PFSK-1 (cell line): Measurements from ENCODE around the gene NT5M.

Experiments used
- POLR2AphosphoS5 ChIP-seq: IDR thresholded peaks from 2 replicates; pipeline ENCODE4 v1.6.1; 2012; ENCODE audit warnings: low read depth, mild to moderate bottlenecking, control low read depth, low read length, moderate library complexity
- REST ChIP-seq, 2 experiments: IDR thresholded peaks; 2 replicates each; pipeline versions ENCODE4 v1.6.1 to v1.8.0; 2011 to 2012; ENCODE audit warnings: low read depth in 2 of 2, low read length in 2 of 2, control low read depth in 1 of 2, inconsistent platforms in 1 of 2, mild to moderate bottlenecking in 1 of 2, moderate library complexity in 1 of 2; ENCODE audit not compliant: insufficient read depth in 1 of 2
- SIN3A ChIP-seq: IDR thresholded peaks from 2 replicates; pipeline ENCODE4 v1.6.1; 2012; ENCODE audit warnings: mild to moderate bottlenecking, low read length, moderate library complexity, borderline replicate concordance; ENCODE audit not compliant: insufficient read depth
- TAF1 ChIP-seq: IDR thresholded peaks from 2 replicates; pipeline ENCODE4 v1.6.1; 2012; ENCODE audit warnings: low read length, control low read depth, borderline replicate concordance; ENCODE audit not compliant: insufficient read depth

GRCh38 chr17:17380145-17380925 lies 77.2 kb downstream of the NT5M start:
- TF ChIP-seq POLR2AphosphoS5 (no peak), TAF1 (no peak), REST (IDR thresholded peaks at IDR 0.05; ENCODE audit: insufficient read depth in 1 of 2, low read depth in 2 of 2, low read length in 2 of 2) (no peak), SIN3A (no peak)
